PFSK-1 (cell line): ENCODE data around the gene PNMA6F.

Source experiments
- FOXP2 ChIP-seq: optimal IDR thresholded peaks from 2 replicates; pipeline ENCODE3; 2011; ENCODE audit warnings: borderline replicate concordance, control low read depth, inconsistent platforms; ENCODE audit not compliant: insufficient read depth; ENCODE audit errors: extremely low read length, extremely low read depth
- POLR2AphosphoS5 ChIP-seq: IDR thresholded peaks from 2 replicates; pipeline ENCODE4 v1.6.1; 2012; ENCODE audit warnings: low read depth, mild to moderate bottlenecking, control low read depth, low read length, moderate library complexity
- REST ChIP-seq, 2 experiments: IDR thresholded peaks; 2 replicates each; pipeline versions ENCODE4 v1.6.1 to v1.8.0; 2011 to 2012; ENCODE audit warnings: low read depth in 2 of 2, low read length in 2 of 2, control low read depth in 1 of 2, inconsistent platforms in 1 of 2, mild to moderate bottlenecking in 1 of 2, moderate library complexity in 1 of 2; ENCODE audit not compliant: insufficient read depth in 1 of 2
- SIN3A ChIP-seq: IDR thresholded peaks from 2 replicates; pipeline ENCODE4 v1.6.1; 2012; ENCODE audit warnings: mild to moderate bottlenecking, low read length, moderate library complexity, borderline replicate concordance; ENCODE audit not compliant: insufficient read depth
- TAF1 ChIP-seq: IDR thresholded peaks from 2 replicates; pipeline ENCODE4 v1.6.1; 2012; ENCODE audit warnings: low read length, control low read depth, borderline replicate concordance; ENCODE audit not compliant: insufficient read depth

Gene PNMA6F

GRCh38 chrX:153317996-153318722 lies 3.4 kb downstream of the PNMA6F start:
- TF ChIP-seq TAF1 = no peak
- no peak for TF ChIP-seq FOXP2
- no peak for TF ChIP-seq POLR2AphosphoS5
- TF ChIP-seq REST (IDR thresholded peaks at IDR 0.05; ENCODE audit: insufficient read depth in 1 of 2, low read depth in 2 of 2, low read length in 2 of 2) = no peak
- no peak for TF ChIP-seq SIN3A

GRCh38 chrX:153317306-153317705 lies 4.3 kb downstream of the PNMA6F start:
- TF ChIP-seq TAF1 = no peak
- TF ChIP-seq REST (IDR thresholded peaks at IDR 0.05; ENCODE audit: insufficient read depth in 1 of 2, low read depth in 2 of 2, low read length in 2 of 2) = no peak
- TF ChIP-seq FOXP2 = no peak
- TF ChIP-seq SIN3A = no peak
- TF ChIP-seq POLR2AphosphoS5 = no peak

GRCh38 chrX:153312842-153313241 lies 8.7 kb downstream of the PNMA6F start:
- TF ChIP-seq SIN3A = no peak
- no peak for TF ChIP-seq TAF1
- no peak for TF ChIP-seq REST (IDR thresholded peaks at IDR 0.05; ENCODE audit: insufficient read depth in 1 of 2, low read depth in 2 of 2, low read length in 2 of 2)
- no peak for TF ChIP-seq POLR2AphosphoS5

- TF ChIP-seq TAF1 (no peak), SIN3A (no peak), FOXP2 (no peak), REST (IDR thresholded peaks at IDR 0.05; ENCODE audit: insufficient read depth in 1 of 2, low read depth in 2 of 2, low read length in 2 of 2) (no peak), POLR2AphosphoS5 (no peak)
These were observed 9.5 kb downstream of the PNMA6F start for GRCh38 chrX:153312041-153312440.
